ENCODE results near the gene COBL. TPM values are rescaled to one million over a fixed set of nuclear protein-coding genes. Genes with fewer than 3 reads are reported as not detected.

Gene COBL
- total RNA-seq, 1 experiment from 2014 or later = 0.39 TPM

DNA sequence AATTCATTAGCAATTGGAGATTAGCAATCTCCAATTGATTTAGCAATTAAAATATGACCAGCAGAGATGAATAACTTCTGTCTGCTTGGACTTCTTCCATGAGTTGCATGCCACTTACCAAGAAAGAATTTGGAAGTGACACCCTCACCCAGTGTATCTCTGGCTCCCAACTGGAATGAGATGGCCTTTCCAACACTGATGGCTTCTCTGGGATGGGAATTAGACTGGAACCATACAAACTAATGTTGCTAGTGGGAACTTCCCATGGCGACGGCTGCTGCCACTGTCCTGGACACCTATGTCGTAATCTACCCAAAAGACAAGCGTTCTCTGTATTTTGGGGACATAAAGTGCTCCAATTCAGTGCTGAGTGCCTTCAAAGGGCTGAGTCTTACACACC, 192.3 kb downstream of the COBL start:
- no peaks in the 10 kb centered on the region for H3K9me3 ChIP-seq (ENCODE audit: control insufficient read depth, insufficient read depth, low read depth, low read length)
- ATAC-seq = no peak
- H3K36me3 ChIP-seq (ENCODE audit: control insufficient read depth, insufficient read depth, low read length) = no peaks in the 10 kb centered on the region
- H3K27me3 ChIP-seq (ENCODE audit: control insufficient read depth, insufficient read depth, low read length) = peaks cover 2% of the 10 kb centered on the region; the same call in 1 of the 2 replicates
- no peak overlapping the region for H3K27ac ChIP-seq (ENCODE audit: low read length)
- no peak for DNase-seq (ENCODE audit: low read depth, low spot score)
- no TSS peak for BruUV-seq (replicated peaks)
- in situ Hi-C loops (cut with HindIII; ENCODE audit: low pct_unique_long_range_greater_than_20kb, low sequenced_read_pairs) = no loop called here
- CTCF ChIA-PET = no interaction called here
- no peaks in the 10 kb centered on the region for H3K4me1 ChIP-seq (ENCODE audit: control insufficient read depth, insufficient read depth, low read length)
- no peak overlapping the region for H3K4me3 ChIP-seq (ENCODE audit: low read depth in 2 of 2, low read length in 2 of 2)
- TF ChIP-seq, protein P1, sequence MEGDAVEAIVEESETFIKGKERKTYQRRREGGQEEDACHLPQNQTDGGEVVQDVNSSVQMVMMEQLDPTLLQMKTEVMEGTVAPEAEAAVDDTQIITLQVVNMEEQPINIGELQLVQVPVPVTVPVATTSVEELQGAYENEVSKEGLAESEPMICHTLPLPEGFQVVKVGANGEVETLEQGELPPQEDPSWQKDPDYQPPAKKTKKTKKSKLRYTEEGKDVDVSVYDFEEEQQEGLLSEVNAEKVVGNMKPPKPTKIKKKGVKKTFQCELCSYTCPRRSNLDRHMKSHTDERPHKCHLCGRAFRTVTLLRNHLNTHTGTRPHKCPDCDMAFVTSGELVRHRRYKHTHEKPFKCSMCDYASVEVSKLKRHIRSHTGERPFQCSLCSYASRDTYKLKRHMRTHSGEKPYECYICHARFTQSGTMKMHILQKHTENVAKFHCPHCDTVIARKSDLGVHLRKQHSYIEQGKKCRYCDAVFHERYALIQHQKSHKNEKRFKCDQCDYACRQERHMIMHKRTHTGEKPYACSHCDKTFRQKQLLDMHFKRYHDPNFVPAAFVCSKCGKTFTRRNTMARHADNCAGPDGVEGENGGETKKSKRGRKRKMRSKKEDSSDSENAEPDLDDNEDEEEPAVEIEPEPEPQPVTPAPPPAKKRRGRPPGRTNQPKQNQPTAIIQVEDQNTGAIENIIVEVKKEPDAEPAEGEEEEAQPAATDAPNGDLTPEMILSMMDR (IDR thresholded peaks at IDR 0.05) = no peak
- TF ChIP-seq POLR2AphosphoS5 (IDR thresholded peaks at IDR 0.05; ENCODE audit: low read depth, low read length) (no peak), SIN3A (IDR thresholded peaks at IDR 0.05; ENCODE audit: borderline replicate concordance, insufficient read depth, low read depth, low read length) (no peak), TCF7L2 (IDR thresholded peaks at IDR 0.05; ENCODE audit: low read depth, low read length) (no peak)
- TF ChIP-seq, protein P2, sequence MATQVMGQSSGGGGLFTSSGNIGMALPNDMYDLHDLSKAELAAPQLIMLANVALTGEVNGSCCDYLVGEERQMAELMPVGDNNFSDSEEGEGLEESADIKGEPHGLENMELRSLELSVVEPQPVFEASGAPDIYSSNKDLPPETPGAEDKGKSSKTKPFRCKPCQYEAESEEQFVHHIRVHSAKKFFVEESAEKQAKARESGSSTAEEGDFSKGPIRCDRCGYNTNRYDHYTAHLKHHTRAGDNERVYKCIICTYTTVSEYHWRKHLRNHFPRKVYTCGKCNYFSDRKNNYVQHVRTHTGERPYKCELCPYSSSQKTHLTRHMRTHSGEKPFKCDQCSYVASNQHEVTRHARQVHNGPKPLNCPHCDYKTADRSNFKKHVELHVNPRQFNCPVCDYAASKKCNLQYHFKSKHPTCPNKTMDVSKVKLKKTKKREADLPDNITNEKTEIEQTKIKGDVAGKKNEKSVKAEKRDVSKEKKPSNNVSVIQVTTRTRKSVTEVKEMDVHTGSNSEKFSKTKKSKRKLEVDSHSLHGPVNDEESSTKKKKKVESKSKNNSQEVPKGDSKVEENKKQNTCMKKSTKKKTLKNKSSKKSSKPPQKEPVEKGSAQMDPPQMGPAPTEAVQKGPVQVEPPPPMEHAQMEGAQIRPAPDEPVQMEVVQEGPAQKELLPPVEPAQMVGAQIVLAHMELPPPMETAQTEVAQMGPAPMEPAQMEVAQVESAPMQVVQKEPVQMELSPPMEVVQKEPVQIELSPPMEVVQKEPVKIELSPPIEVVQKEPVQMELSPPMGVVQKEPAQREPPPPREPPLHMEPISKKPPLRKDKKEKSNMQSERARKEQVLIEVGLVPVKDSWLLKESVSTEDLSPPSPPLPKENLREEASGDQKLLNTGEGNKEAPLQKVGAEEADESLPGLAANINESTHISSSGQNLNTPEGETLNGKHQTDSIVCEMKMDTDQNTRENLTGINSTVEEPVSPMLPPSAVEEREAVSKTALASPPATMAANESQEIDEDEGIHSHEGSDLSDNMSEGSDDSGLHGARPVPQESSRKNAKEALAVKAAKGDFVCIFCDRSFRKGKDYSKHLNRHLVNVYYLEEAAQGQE (IDR thresholded peaks at IDR 0.05; ENCODE audit: insufficient read depth in 1 of 2, low read depth in 2 of 2, low read length in 1 of 2) = no peak
- POLR2A ChIA-PET = no interaction called here
- intact Hi-C loops (cut with micrococcal nuclease; ENCODE audit: unreplicated experiment) = no loop called here

GRCh38 chr7:51123322-51124019, 193.1 kb downstream of the COBL start:
- Histone ChIP-seq H3K9me3 (ENCODE audit: control insufficient read depth, insufficient read depth, low read depth, low read length) (no peaks in the 10 kb centered on the region), H3K36me3 (ENCODE audit: control insufficient read depth, insufficient read depth, low read length) (no peaks in the 10 kb centered on the region), H3K4me1 (ENCODE audit: control insufficient read depth, insufficient read depth, low read length) (no peaks in the 10 kb centered on the region), H3K27ac (ENCODE audit: low read length) (no peak overlapping the region), H3K4me3 (ENCODE audit: low read depth in 2 of 2, low read length in 2 of 2) (no peak overlapping the region), H3K27me3 (ENCODE audit: control insufficient read depth, insufficient read depth, low read length) (peaks cover 2% of the 10 kb centered on the region; the same call in 1 of the 2 replicates)
- ChIA-PET CTCF (no interaction called here), POLR2A (no interaction called here)
- intact Hi-C loops (cut with micrococcal nuclease; ENCODE audit: unreplicated experiment) = no loop called here
- DNase-seq (ENCODE audit: low read depth, low spot score) (peak; percentile 95), ATAC-seq (peak; percentile 48; the same call in 1 of the 2 replicates)
- in situ Hi-C loops (cut with HindIII; ENCODE audit: low pct_unique_long_range_greater_than_20kb, low sequenced_read_pairs) = no loop called here
- BruUV-seq (replicated peaks) = no TSS peak
- TF ChIP-seq SIN3A (IDR thresholded peaks at IDR 0.05; ENCODE audit: borderline replicate concordance, insufficient read depth, low read depth, low read length) (no peak), TCF7L2 (IDR thresholded peaks at IDR 0.05; ENCODE audit: low read depth, low read length) (no peak), POLR2AphosphoS5 (IDR thresholded peaks at IDR 0.05; ENCODE audit: low read depth, low read length) (no peak)
- TF ChIP-seq, protein P1 (IDR thresholded peaks at IDR 0.05) = no peak
- TF ChIP-seq, protein P2 (IDR thresholded peaks at IDR 0.05; ENCODE audit: insufficient read depth in 1 of 2, low read depth in 2 of 2, low read length in 1 of 2) = no peak
